ENCODE results near the gene UPB1.

UPB1 gene

DNA sequence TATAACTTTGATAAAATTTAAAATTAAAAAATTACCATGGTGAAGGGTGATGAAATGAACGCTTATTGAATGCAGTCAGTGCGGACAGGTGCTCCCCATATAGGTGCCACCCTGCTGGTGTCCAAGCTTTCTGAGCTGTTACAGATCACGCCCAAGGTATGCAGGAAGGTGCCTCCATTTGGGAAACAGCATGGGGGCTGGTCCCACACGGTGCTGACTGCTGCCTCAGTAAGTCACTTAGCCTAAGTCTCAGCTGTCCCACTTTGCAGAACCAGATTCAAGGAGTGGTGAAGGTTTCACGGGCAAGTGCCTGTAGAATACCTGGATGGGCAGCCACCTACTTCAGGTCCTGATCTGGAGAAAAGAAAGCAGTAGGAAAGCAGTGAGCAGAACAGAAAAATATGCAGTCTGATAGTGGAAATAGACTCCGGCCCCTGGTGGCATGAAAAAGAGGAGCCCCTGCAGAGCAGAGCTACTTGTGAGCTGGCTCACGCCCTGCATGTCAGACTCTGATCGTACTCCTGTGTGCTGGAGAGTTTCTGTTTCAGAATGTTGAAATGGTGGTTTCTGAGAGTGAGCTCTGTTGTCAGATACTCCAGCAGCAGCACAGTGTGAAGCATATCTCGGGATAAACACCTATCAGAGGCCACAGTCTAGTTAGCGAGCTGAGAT, 34.6 kb upstream of the UPB1 start:
- Mint-ChIP-seq H3K27me3 (ENCODE audit: low read depth, poor library complexity) (peaks cover 8% of the 10 kb centered on the region), H3K4me3 (no peak overlapping the region), H3K9me3 (no peaks in the 10 kb centered on the region), H3K27ac (no peak overlapping the region), H3K4me1 (no peaks in the 10 kb centered on the region), H3K36me3 (ENCODE audit: low read depth) (no peaks in the 10 kb centered on the region)
- TF ChIP-seq, protein P1, sequence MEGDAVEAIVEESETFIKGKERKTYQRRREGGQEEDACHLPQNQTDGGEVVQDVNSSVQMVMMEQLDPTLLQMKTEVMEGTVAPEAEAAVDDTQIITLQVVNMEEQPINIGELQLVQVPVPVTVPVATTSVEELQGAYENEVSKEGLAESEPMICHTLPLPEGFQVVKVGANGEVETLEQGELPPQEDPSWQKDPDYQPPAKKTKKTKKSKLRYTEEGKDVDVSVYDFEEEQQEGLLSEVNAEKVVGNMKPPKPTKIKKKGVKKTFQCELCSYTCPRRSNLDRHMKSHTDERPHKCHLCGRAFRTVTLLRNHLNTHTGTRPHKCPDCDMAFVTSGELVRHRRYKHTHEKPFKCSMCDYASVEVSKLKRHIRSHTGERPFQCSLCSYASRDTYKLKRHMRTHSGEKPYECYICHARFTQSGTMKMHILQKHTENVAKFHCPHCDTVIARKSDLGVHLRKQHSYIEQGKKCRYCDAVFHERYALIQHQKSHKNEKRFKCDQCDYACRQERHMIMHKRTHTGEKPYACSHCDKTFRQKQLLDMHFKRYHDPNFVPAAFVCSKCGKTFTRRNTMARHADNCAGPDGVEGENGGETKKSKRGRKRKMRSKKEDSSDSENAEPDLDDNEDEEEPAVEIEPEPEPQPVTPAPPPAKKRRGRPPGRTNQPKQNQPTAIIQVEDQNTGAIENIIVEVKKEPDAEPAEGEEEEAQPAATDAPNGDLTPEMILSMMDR (IDR thresholded peaks at IDR 0.05) = no peak
- DNase-seq = no peak

DNA sequence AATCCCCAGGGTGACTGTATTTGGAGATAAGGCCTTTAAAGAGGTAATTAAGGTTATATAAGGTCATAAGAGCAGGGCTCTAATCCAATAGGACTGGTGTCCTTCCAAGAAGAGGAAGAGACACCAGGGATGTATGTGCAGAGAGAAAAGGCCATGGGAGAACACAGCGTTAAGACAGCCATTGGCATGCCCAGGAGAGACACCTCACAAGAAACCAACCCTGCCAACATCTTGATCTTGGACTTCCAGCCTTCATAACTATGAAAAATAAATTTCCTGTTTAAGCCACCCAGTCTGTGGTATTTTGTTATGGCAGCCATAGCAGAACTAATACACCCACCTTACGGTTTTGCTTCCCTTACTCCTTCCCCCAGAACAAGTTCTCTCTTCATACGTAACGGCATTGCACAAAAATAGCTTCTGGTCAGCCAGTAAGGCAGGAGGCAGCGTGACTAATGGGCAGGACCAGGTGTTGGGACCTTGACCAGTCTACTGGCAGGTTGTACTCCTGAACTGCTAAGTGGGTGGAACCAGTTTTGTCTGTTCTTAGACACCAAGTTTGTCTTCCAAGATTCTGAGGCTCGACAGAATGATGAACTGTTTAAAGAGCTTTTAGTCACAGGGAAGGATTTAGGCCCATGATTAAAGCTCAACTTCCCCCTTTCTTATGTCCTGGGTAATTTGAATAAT, 31.9 kb upstream of the UPB1 start:
- TF ChIP-seq, protein P1 (IDR thresholded peaks at IDR 0.05) = no peak
- H3K36me3 Mint-ChIP-seq (ENCODE audit: low read depth) = no peaks in the 10 kb centered on the region
- DNase-seq = no peak
- H3K27me3 Mint-ChIP-seq (ENCODE audit: low read depth, poor library complexity) = peaks cover 8% of the 10 kb centered on the region
- H3K27ac Mint-ChIP-seq = peak overlapping the region; percentile 41
- no peak overlapping the region for H3K4me3 Mint-ChIP-seq
- no peaks in the 10 kb centered on the region for H3K4me1 Mint-ChIP-seq
- no peaks in the 10 kb centered on the region for H3K9me3 Mint-ChIP-seq

DNA sequence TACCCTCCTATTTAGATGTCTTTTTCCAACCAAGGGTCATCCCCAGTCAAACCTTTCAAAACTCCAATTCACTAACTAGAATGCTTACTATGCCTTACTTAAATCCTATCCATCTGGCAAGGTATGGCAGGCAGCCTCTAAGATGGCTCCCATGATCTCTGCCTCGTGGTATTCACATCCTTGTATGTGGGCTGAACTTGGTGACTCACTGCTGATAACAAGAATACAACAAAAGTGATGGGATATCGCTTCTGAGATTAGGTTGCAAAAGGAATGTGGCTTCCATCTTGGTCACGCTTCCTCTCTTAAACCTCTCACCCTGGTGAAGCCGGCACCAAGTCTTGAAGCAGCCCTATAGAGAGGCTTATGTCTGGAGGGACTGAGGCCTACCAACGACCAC, 29.6 kb upstream of the UPB1 start:
- no peak for DNase-seq

DNA sequence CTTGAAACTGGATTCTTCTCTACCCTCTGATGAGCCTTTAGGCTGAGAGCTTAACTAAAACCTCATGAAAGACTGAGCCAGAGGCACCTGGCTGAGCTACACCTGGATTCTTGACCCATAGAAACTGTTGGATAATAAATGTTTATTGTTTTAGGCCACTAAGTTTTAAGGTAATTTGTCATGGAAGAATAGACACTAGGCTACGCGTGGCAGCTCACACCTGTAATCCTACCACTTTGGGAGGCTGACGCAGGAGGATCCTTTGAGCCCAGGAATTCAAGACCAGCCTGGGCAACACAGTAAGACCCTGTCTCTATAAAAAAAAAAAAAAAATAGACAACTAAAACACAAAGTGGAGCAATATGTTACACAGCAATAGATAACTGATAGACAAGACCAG, 29.2 kb upstream of the UPB1 start:
- Mint-ChIP-seq H3K4me1 (no peaks in the 10 kb centered on the region), H3K4me3 (no peak overlapping the region), H3K27ac (no peak overlapping the region), H3K9me3 (no peaks in the 10 kb centered on the region), H3K36me3 (ENCODE audit: low read depth) (no peaks in the 10 kb centered on the region), H3K27me3 (ENCODE audit: low read depth, poor library complexity) (peaks cover 8% of the 10 kb centered on the region)
- no peak for DNase-seq
- TF ChIP-seq, protein P1 (IDR thresholded peaks at IDR 0.05) = no peak

More for the DNA sequence above, 29.6 kb upstream of the UPB1 start:
- no peak overlapping the region for H3K27ac Mint-ChIP-seq
- H3K4me1 Mint-ChIP-seq = no peaks in the 10 kb centered on the region
- H3K36me3 Mint-ChIP-seq (ENCODE audit: low read depth) = no peaks in the 10 kb centered on the region
- no peaks in the 10 kb centered on the region for H3K9me3 Mint-ChIP-seq
- H3K27me3 Mint-ChIP-seq (ENCODE audit: low read depth, poor library complexity) = peaks cover 8% of the 10 kb centered on the region
- TF ChIP-seq, protein P1 (IDR thresholded peaks at IDR 0.05) = no peak
- no peak overlapping the region for H3K4me3 Mint-ChIP-seq

DNA sequence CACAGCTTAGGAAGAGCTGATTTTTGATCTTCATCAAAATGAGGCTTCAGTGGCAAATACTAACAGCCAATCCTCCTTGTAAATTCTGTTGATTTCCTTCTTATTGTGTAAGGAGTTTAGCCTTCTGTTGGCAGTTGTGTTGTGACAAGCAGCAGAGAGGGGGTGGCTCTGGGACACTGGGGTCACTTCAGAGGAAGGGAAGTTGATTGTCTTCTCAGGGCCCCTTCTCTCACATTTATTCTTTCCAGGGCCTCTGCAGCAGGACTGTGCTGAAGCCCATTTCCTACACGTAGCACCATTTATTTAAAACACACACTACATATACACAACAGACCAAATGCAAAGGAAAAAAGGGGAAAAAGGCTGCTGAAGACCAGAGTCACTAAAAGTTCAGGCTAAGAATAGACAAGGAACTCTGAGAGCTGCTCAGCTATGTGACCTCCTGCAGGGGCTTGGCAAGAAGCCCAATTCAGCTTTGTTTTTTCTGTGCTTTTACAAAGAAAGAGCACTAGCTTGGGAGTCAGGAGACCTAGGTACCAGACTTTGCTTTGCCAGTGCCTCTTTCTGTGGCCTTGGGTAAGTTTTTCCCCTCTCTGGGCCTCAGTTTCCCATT, 28.3 kb upstream of the UPB1 start:
- H3K36me3 Mint-ChIP-seq (ENCODE audit: low read depth) = no peaks in the 10 kb centered on the region
- no peak overlapping the region for H3K27ac Mint-ChIP-seq
- no peaks in the 10 kb centered on the region for H3K9me3 Mint-ChIP-seq
- no peak for DNase-seq
- H3K4me3 Mint-ChIP-seq = no peak overlapping the region
- H3K4me1 Mint-ChIP-seq = no peaks in the 10 kb centered on the region
- peaks cover 8% of the 10 kb centered on the region for H3K27me3 Mint-ChIP-seq (ENCODE audit: low read depth, poor library complexity)
- TF ChIP-seq, protein P1 (IDR thresholded peaks at IDR 0.05) = no peak
